Measurements from ENCODE around the gene KCNK4.

KCNK4 gene

DNA sequence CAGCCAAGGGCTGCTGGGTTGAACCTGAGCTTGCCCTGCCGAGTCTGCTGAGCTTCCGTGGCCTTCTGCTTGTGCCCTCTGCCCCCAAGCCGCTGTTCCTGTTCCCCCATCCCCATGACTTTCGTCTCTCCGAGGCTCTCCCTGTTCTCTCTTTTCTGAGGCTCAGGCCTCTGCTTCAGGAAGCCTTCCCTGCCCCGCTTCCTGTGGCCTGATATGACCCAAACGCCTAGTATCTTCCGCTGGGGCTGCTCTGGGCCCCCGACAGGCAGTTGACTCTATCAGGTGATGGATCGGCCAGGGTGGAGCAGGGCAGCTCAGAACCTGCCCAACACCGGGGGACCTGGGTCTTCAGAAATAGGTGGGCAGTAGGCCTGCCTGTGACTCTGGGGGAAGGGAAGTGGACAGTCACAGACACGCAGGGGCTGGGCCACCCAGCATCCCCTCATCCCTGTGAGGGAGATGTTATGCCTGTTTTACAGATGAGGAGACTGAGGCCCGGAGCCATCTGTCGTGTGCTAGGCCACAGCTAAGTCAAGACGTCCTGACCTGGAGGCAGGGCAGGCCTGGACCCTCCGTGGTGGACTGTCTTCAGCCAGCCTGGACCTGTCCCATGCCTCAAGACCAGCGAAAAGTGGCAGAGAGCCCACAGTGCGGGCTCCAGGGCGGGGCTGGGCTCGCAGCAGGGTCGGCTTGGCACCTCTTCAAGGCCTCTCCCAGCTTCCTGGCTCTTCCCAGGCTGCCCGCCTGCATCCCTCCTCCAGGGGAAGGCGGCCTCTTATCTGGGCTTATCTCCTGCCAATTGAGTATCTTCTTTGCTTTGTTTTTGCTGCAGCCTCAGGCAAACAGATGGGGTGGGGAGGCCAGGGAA lies 22.8 kb upstream of the KCNK4 start:
- DNase-seq (ENCODE audit: low spot score), result no peak
- FAIRE-seq, result no peak

DNA sequence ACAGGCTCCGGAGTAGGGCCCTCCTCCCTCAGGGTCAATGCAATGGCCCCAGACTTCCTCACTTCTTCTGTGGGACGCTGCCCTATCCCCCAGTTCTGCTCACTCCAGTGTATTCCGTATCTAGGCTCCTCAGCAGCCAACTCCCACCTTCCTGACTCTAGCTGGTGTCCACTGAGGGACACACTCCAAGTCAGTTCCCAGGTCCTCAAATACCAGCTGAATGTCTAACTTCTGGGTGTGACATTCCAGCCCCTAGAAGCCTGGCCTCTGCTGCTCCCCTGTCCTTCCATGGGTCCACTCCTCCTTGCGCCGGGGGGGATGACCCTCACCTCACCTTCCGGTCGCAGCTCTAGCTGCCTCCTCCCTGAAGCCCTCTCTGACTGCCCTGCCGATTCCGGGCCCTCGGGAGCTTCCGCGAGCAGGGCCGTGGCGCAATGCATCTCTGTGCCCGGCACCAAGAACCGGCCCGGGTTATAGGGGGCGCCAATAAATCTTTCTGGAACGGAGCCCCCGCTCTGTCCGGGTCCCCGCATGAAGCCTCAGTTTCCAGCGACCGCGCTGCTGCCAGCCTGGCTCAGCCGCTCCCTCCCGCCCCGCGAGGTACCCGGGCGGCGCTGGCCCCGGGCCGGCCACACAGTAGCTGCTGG lies 22.1 kb upstream of the KCNK4 start:
- FAIRE-seq, result no peak
- peak; percentile 56 for DNase-seq (ENCODE audit: low spot score)

DNA sequence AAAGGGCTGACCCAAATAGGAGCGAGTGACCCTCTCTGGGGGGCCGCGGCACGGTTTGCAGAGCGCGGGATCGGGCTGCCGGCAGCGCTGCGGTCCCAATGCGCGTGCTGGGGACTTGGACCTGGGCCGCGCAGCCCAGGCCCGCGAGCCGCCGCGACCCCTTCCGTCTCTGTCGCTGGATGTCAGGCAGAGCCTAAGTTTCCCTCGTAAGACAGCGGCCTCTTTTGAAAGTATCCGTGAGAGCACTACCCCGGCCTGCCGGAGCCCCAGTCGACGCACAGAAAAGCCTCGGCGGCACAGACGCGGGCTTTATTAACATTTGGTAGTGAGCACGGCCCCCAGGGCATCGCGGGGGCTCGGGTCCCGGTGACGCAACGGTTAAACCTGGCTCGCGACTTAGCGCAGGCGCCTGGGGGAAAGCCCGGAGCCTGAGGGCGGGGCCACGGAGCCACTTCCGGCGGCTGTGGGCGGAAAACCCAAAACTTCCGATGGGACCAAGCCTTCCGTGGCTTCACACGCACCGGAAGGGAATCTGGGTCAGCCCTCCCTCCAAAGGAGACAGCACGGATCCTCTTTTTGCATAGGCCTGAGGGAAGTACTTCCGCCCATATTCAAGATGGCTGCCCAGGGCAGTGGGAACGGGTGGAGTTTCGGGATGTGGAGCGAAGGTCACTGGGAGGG lies 21.4 kb upstream of the KCNK4 start:
- peak; percentile 77 for FAIRE-seq

DNA sequence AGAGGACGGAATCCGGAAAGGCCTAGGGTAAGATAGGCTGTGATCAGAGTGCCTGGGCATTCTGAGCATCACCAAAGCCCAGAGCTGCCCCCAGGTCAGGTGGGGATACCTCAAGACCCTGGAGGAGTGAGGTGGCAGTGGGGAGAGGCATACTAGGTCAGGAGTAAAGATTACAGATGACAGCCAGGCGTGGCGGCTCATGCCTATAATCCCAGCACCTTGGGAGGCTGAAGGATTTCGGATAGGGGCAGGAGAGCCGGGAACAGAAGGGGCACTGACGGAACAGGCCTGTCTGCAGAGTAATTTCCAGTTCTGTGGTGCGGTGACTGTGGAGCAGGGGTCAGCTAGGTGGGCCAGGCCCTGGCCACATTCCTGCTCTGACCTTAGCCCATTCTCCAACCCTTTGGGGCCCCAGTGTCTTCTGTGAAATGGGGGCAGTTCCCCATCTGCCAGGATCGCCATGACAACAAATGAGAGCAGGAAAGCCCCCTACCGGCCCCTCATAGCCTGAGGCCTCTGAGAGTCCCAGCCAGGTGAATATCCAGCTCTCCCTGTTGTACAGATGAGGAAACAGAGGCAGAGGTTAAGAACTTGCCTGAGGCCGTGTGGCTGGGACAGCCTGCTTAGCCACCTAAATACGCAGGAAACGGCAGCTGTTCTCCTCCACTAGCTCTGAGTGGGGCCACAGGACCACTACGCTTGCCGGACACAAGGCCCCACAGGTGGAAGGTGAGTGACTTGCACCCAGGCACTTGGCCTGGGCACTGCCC lies 15.9 kb upstream of the KCNK4 start:
- no peak for DNase-seq (ENCODE audit: low spot score)
- no peak for FAIRE-seq

More for the DNA sequence above, 21.4 kb upstream of the KCNK4 start:
- DNase-seq (ENCODE audit: low spot score), result peak; percentile 98

DNA sequence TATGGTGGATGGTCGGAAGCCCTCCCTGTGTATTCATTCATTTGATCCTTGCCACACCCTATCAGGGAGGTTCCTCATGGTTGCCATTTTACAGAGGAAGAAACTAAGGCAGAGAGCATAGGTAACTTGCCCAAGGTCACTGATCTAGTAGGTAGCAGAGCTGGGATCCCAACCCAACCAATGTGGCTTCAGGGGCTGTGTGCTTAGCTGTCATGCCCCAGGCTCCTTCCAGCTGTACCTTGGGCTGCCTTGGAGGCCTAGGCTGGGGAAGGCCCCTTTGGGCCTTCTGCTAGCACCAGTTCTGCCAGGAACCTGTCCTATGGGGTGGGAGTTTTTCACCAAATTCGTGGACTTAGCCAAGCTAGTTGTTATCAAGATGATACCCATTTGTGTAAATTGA lies 15.3 kb upstream of the KCNK4 start:
- FAIRE-seq, result no peak
- DNase-seq (ENCODE audit: low spot score), result no peak

DNA sequence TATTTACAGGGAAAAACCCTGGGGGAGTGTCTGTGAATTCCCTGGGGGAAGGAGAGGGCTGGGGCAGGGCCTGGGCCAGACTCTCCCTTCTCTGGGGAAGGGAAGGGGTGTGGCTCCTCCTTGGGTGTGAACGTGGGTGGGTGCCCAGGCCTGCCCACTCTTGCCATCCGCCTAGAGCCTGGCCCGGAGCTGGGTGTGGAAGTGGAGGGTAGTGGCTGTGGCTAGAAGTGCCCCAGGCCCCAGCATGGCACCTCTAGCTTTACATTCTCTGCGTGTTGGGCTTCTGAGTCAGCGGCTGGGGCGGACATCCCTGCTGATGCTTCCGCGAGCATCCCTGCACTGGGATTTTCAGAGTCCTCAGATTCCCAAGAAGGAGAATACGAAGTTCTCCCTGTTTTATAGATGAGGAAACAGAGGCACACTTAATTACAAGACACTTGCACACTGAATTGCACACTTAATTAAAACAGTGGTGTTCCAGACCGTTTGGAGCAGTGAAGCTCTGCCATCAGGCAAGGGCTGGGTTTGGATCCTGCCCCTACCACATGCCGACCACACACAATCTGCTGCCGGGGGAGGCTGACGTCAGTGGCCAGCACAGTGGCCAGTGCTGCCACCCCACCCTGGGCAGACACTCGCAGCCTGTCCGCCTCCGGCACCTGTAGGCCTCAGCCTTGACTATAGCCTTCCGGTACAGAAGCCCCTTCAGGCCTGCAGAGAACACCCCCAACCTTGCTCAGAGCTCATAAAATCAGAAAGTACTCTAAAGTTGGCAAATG lies 14.3 kb upstream of the KCNK4 start:
- FAIRE-seq, result no peak
- no peak for DNase-seq (ENCODE audit: low spot score)

DNA sequence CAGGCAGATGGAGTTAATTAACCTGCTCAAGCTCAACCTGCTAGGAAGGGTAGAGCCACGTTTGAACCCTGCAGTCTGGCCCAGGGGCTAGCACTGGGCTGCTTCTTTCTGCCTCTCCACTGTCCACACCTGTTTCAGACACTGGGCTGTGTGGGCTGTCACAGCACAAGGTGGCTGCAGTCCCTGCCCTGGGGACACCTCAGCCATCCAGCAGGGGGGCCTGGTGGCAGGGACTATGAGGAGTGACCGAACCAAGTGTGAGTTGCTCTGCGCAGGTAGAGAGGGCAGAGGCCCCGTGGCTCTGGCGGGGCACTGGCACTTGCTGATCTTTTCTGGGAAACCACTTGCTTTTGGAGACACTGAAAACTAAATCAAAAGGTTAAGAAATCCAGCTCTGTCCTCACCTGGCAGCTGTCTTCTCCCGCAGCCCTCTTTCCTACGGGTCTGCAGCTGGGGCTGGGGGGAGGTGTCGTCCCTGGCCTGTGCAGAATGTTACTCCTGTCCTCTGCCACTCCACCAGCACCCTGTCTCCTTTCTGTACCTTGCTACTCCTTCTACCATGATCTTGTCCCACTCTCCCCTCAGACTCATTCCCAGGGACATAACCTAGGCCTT lies 12.4 kb upstream of the KCNK4 start:
- no peak for FAIRE-seq
- DNase-seq (ENCODE audit: low spot score), result no peak

DNA sequence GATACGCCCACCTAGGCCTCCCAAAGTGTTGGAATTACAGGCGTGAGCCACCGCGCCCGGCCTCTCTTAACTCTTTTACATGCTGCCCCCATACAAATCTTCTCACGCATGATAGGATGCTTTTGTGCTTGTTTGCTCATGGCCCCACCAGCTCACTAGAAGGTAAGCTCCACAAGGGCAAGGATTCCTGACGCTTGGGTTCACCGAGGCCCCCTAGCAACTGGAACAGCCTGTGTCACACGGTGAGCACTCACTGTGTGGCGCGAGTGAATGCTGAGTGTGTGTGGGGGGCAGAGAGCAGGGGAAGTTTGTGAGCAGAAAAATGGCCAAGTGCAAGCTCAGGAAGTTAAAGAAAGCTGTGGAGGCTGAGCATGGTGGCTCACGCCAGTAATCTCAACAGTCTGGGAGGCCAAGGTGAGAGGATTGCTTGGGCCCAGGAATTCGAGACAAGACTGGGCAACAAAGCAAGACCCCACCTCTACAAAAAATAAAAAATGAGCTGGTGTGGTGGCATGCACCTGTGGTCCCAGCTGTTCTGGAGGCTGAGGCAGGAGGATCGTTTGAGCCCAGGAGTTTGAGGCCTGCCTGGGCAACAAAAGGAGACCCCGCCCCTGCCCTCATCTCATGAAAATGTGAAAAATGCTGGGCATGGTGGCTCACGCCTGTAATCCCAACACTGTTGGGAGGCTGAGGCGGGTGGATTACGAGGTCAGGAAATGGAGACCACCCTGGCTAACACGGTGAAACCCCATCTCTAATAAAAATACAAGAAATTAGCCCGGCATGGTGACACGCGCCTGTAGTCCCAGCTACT lies 8.9 kb upstream of the KCNK4 start:
- FAIRE-seq (no peak), DNase-seq (ENCODE audit: low spot score) (no peak)

DNA sequence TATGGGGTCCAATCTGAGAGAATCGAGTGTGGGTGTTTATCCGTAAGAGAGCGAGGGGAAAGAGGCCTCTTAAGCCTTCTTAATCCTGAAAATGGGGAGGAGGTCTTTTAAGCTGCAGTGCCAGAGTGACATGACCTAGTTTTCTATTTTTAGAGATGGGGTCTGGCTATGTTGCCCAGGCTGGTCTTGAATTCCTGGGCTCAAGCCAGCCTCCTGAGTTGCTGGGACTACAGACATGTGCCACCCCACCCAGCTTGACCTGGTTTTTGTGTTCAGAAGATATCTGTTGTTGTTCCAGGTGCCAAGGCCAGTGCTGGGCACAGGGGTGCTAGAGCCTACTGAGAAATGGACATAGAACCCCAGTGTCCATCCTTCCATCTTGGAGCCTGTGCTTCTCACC lies 8.0 kb upstream of the KCNK4 start:
- no peak for FAIRE-seq
- no peak for DNase-seq (ENCODE audit: low spot score)

DNA sequence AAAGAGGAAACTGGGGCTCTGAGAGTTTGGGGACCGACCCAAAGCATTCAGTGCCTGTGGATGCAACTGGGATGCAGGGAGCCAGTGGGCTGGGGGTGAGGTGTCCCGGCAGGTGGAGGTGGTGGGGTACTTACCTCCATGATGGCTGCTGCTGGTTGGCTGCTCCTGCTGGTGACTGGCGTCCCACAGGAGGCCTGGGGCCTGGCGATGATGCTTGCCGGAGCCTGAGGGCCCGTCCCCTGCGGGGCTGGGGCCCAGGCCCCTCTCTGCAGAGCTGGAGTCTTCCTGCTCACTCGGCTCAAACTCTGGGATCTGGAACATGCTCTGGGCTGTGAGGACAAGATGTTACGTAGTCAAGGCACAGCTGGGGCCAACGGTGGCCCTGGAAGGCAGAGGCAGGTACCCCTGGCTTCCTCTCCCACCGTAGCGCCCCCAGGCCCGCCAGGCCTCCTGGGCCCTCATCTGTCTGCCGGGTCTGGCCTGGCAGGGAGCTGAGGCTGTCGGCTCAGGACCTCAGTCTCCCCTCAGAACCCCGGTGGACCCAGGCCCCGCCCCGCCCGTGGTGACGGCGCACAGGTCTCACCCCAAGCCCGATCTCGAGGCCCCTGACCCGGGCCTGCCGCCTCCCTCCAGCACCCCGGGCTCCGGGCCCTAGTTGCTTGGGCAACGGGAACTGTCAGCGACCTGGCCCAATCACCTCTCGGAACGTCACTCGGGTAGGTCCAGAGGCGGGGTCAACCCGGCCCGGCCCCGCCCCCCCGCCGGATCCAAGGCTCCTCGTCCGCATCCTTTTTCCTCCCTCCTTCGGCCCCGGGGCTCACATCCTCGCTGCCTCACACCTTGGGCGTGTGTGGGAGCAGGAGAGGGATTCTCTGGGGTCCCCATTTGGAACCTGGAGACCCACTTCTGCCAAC lies 6.8 kb upstream of the KCNK4 start, which contains the start of gene BAD:
Gene BAD (minus strand): TSS at position 618 of the 914 bp plus-strand sequence. CDS start 297 bp downstream, at position 321.
- FAIRE-seq (peak; percentile 16), DNase-seq (ENCODE audit: low spot score) (peak; percentile 77)

DNA sequence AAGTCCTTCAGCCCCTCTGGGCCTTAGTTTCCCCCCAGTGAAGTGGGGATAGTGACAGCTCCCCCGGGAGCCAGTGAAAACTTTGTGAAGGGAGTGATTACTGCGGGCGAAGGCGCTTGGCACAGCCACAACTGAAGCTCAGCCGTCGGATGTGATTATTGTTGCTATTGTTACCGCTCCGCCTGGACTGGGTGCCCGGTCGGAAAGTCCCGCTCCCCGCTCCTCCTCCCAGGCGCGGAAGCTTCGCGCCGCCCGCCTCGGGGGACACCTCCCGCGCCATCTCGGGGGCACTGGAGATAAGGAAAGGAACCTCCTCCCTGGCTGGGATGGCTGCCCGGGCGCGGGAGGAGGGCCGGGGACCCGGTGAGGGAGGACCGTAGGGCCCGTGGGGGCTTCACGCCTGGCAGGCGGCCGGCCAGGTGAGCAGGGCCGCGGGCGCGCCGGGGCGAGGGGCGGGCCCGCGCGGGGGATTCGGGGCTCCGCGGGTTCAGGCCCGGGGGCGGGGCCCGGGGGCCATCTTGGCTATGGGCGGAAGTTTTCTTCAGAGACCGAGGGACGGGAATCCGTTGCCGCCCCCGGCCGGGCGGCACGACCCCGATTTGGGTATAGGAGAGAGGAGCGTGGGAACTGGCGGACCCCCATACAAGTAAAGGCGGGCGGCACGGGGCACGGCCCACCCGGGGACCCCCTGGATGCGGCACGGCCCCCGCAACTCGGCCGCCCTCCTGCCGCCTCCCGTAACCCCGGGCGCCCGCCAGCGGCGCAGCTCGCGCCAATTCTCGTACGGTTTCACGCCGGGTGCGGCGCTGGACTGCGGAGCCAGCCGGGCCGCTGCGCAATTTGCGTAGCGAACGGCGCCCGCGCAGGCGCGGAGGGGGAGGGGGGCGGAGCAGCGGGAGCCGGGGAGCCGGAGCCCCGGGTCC lies 5.9 kb upstream of the KCNK4 start, which contains the start of gene GPR137:
Gene GPR137 (plus strand): TSS at position 887 of the 923 bp plus-strand sequence. CDS start 677 bp downstream, outside the sequence.
- FAIRE-seq, result no peak

DNA sequence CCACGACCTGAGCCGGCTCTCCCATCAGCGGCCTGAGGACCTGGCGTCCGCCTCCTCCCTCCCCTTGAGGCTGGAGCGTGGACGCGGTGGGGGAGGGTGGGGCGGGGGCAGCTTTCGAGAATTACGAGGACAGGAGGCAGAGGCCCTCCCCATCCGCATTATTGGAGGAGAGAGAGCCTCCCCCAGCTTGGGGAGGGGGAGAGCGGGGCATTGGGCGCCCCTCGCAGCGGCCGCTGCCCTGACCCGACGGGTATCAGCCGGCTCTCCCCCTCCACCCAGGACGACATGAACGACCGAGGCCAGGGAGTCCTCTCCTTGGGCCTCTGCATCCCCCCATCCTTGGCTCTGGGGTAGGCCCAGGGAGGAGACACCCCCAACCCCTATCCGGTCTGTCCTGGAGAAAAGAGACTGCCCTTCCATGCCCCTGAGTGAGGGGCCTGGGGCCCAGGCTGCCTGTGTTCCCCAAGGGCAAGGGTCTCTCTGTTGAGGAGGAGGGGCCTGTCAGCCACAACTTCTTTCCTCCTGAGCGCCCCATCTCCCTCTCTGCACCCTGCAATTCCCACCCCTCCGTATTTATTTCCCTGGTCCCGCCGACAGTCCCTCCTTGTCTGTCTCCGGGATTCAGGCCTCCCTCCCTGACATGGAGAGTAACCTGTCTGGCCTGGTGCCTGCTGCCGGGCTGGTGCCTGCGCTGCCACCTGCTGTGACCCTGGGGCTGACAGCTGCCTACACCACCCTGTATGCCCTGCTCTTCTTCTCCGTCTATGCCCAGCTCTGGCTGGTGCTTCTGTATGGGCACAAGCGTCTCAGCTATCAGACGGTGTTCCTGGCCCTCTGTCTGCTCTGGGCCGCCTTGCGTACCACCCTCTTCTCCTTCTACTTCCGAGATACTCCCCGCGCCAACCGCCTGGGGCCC lies 5.0 kb upstream of the KCNK4 start:
- DNase-seq (ENCODE audit: low spot score), result peak; percentile 31
- no peak for FAIRE-seq

More for the DNA sequence above, 5.9 kb upstream of the KCNK4 start, which contains the start of gene GPR137:
- peak; percentile 43 for DNase-seq (ENCODE audit: low spot score)

DNA sequence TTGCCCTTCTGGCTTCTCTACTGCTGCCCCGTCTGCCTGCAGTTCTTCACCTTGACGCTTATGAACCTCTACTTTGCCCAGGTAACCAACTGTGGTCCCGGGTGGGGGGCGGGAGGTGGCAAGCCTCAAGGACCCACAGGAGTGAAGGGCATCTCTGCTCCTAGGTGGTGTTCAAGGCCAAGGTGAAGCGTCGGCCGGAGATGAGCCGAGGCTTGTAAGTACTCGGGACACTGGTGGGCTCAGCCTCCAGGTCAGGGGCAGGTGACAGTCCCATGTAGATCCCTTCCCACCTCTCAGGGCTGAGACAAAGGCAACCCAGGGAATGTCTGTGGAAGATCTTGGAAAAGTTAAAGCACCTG lies 4.3 kb upstream of the KCNK4 start:
- no peak for FAIRE-seq
- DNase-seq (ENCODE audit: low spot score), result no peak

DNA sequence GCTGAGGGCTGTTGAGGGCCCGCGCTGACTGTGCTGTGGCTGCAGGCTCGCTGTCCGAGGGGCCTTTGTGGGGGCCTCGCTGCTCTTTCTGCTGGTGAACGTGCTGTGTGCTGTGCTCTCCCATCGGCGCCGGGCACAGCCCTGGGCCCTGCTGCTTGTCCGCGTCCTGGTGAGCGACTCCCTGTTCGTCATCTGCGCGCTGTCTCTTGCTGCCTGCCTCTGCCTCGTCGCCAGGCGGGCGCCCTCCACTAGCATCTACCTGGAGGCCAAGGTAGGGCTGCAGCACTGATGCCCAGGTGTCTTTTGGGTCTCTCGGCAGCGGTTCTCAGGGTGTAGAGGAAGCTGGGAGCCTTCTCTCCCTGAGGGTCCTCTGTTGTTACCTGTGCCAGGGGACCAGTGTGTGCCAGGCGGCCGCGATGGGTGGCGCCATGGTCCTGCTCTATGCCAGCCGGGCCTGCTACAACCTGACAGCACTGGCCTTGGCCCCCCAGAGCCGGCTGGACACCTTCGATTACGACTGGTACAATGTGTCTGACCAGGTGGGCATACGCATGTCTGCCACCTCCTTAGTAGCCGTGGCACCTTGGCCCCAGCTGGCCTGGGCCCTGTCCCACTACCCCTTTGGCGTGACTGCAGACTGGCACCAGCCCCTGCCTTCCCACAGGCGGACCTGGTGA lies 3.3 kb upstream of the KCNK4 start:
- FAIRE-seq (no peak), DNase-seq (ENCODE audit: low spot score) (no peak)

DNA sequence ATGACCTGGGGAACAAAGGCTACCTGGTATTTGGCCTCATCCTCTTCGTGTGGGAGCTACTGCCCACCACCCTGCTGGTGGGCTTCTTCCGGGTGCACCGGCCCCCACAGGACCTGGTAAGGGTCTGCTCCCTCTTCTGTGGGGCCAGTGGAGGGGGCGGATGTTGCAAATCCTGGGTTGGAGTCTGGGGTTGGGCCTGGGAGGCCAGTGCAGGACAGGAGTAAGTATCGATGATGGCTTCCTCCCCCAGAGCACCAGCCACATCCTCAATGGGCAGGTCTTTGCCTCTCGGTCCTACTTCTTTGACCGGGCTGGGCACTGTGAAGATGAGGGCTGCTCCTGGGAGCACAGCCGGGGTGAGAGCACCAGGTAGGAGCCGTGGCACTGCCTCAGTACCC lies 2.8 kb upstream of the KCNK4 start:
- no peak for FAIRE-seq

More for the DNA sequence above, 2.8 kb upstream of the KCNK4 start:
- no peak for DNase-seq (ENCODE audit: low spot score)

Measured in RCC 7860 (cell line).